Endothelial cell (in vitro differentiated cells): Measurements from ENCODE around the gene CCIN. TPM values are rescaled to one million over a fixed set of nuclear protein-coding genes. Genes with fewer than 3 reads are reported as not detected.
A peak's percentile ranks its signal among the peaks of the same experiment; 100 is the strongest.

Source experiments
- DNase-seq: peaks from one replicate; pipeline ENCODE4 v3.0.0; 2021; ENCODE audit warnings: low spot score
- H3K27ac Mint-ChIP-seq: one replicate; pipeline ENCODE4 v1.8.0; 2021; ENCODE audit warnings: mixed read lengths, inconsistent platforms; ENCODE audit not compliant: unreplicated experiment
- H3K27me3 Mint-ChIP-seq: one replicate; pipeline ENCODE4 v1.8.0; 2021; ENCODE audit warnings: mild to moderate bottlenecking, moderate library complexity, mixed read lengths, inconsistent platforms; ENCODE audit not compliant: unreplicated experiment
- H3K36me3 Mint-ChIP-seq: one replicate; pipeline ENCODE4 v1.8.0; 2021; ENCODE audit warnings: mild to moderate bottlenecking, low read depth, mixed read lengths, inconsistent platforms; ENCODE audit not compliant: unreplicated experiment
- H3K4me1 Mint-ChIP-seq: one replicate; pipeline ENCODE4 v1.8.0; 2021; ENCODE audit warnings: mild to moderate bottlenecking, mixed read lengths, inconsistent platforms; ENCODE audit not compliant: unreplicated experiment
- H3K4me3 Mint-ChIP-seq: one replicate; pipeline ENCODE4 v1.8.0; 2021; ENCODE audit warnings: mild to moderate bottlenecking, mixed read lengths, inconsistent platforms; ENCODE audit not compliant: unreplicated experiment
- H3K9me3 Mint-ChIP-seq: one replicate; pipeline ENCODE4 v1.8.0; 2021; ENCODE audit warnings: mixed read lengths, inconsistent platforms; ENCODE audit not compliant: unreplicated experiment
- CTCF ChIP-seq: fragments of 200-600 bp; sonication (generic); IDR thresholded peaks from one replicate; pipeline ENCODE4 v1.5.0; 2021; ENCODE audit warnings: antibody characterized with exemption; ENCODE audit not compliant: unreplicated experiment
- total RNA-seq: library from RNA; stranded (reverse); fragmentation: NEBNext Ultra II Directional; extraction: Animal tissue kit (Norgen Biotek cat#: 25700); gene quantifications from one replicate; pipeline ENCODE4 v1.2.1, GENCODE V29; 2021; ENCODE audit not compliant: unreplicated experiment

CCIN gene
- total RNA-seq, 1 donor from 2014 or later, result not detected

GRCh38 chr9:36152741-36153438 is 16.3 kb upstream of the CCIN start:
- Mint-ChIP-seq H3K27ac (peak overlapping the region; percentile 87), H3K36me3 (no peaks in the 10 kb centered on the region), H3K27me3 (peaks cover 6% of the 10 kb centered on the region), H3K4me1 (peaks cover 25% of the 10 kb centered on the region), H3K4me3 (no peak overlapping the region), H3K9me3 (no peaks in the 10 kb centered on the region)
- TF ChIP-seq CTCF, result no peak
- DNase-seq, result no peak

- H3K27ac Mint-ChIP-seq, result peak overlapping the region; percentile 98
- peaks cover 6% of the 10 kb centered on the region for H3K27me3 Mint-ChIP-seq
- no peaks in the 10 kb centered on the region for H3K9me3 Mint-ChIP-seq
- no peak overlapping the region for H3K4me3 Mint-ChIP-seq
- DNase-seq, result no peak
- H3K36me3 Mint-ChIP-seq, result no peaks in the 10 kb centered on the region
- peaks cover 25% of the 10 kb centered on the region for H3K4me1 Mint-ChIP-seq
- TF ChIP-seq CTCF, result no peak
These were observed 15.4 kb upstream of the CCIN start for GRCh38 chr9:36153746-36154145.

GRCh38 chr9:36154331-36154952 is 14.7 kb upstream of the CCIN start:
- Mint-ChIP-seq H3K27me3 (peaks cover 6% of the 10 kb centered on the region), H3K4me3 (no peak overlapping the region), H3K27ac (peak overlapping the region; percentile 98), H3K4me1 (peaks cover 25% of the 10 kb centered on the region), H3K36me3 (no peaks in the 10 kb centered on the region), H3K9me3 (no peaks in the 10 kb centered on the region)
- peak; percentile 26 for DNase-seq
- no peak for TF ChIP-seq CTCF

- no peak overlapping the region for H3K4me3 Mint-ChIP-seq
- H3K4me1 Mint-ChIP-seq, result peaks cover 22% of the 10 kb centered on the region
- H3K27ac Mint-ChIP-seq, result no peak overlapping the region
- H3K9me3 Mint-ChIP-seq, result no peaks in the 10 kb centered on the region
- no peaks in the 10 kb centered on the region for H3K36me3 Mint-ChIP-seq
- DNase-seq, result no peak
- TF ChIP-seq CTCF, result no peak
- H3K27me3 Mint-ChIP-seq, result peaks cover 8% of the 10 kb centered on the region
These were observed 13.1 kb upstream of the CCIN start for GRCh38 chr9:36156116-36156515.

- no peak overlapping the region for H3K4me3 Mint-ChIP-seq
- no peak for DNase-seq
- H3K9me3 Mint-ChIP-seq, result no peaks in the 10 kb centered on the region
- TF ChIP-seq CTCF, result no peak
- H3K27ac Mint-ChIP-seq, result no peak overlapping the region
- H3K36me3 Mint-ChIP-seq, result no peaks in the 10 kb centered on the region
- H3K27me3 Mint-ChIP-seq, result peaks cover 4% of the 10 kb centered on the region
- peaks cover 21% of the 10 kb centered on the region for H3K4me1 Mint-ChIP-seq
These were observed 11.1 kb upstream of the CCIN start for GRCh38 chr9:36158122-36158521.
